Lung microvascular endothelial cell (primary cell): ENCODE measurements around the gene ABHD17A. TPM values are rescaled to one million over a fixed set of nuclear protein-coding genes. Genes with fewer than 3 reads are reported as not detected.
A peak's percentile ranks its signal among the peaks of the same experiment; 100 is the strongest.

ENCODE experiments used
- DNase-seq, 2 donors: peaks; one replicate each; pipeline versions ENCODE4 v3.0.0 to v3.0.0-alpha.2; 2010; ENCODE audit warnings: low read depth in 2 of 2
- total RNA-seq: library from RNA; depleted of rRNA; stranded (reverse); fragments of >200 nt; gene quantifications from 2 replicates; pipeline ENCODE4 v1.2.1, GENCODE V29; 2014

Gene ABHD17A
- 82.4 and 102 TPM in 2 replicates for total RNA-seq

DNA sequence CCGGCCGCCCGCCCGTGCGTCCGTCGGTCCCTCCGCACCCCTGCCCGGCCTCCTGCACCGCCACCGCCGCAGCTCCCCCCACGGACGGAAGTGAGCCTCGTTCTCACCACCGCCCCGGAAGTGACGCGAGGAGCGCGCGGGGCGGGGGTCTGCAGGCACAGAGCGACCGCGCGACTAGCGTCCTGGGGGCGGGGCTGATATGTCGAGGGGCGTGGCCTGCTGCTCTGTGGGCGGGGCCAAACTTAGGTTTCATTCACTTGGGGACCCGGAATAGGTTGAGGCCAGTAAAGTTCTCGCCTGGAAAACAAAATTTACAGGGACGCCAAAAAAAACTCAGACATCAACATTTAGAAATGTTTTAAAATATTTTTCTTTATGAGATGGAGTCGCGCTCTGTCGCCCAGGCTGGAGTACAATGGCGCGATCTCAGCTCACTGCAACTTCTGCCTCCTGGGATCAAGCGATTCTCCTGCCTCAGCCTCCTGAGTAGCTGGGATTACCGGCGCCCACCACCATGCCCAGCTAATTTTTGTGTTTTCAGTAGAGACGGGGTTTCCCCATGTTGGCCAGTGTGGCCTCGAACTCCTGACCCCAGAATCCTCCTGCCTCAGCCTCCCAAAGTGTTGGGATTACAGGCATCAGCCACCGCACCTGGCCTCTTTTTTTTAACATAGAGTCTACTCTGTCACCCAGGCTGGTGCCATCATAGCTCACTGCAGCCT lies at the start of gene ABHD17A:
TSS of gene ABHD17A (minus strand) at position 99 of the 722 bp plus-strand sequence. CDS start 3,930 bp downstream, outside the sequence.
- peak; percentile 94 to 96 for DNase-seq

DNA sequence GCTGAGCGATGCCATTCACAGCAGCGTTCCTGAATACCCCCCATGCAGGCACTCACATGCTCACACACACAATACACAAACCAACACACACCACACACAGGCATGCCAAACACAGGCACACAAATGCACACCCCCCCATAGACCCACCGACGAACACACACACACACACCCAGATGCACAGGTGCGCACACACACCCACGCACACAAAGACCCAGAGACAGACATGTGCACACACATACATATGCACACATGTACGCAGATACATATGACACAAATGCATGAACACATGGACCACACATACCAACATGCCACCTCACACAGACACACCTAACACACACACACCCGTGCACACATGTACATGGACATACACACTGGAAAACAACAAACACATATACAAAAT lies 48.6 kb upstream of the ABHD17A start:
- no peak for DNase-seq

DNA sequence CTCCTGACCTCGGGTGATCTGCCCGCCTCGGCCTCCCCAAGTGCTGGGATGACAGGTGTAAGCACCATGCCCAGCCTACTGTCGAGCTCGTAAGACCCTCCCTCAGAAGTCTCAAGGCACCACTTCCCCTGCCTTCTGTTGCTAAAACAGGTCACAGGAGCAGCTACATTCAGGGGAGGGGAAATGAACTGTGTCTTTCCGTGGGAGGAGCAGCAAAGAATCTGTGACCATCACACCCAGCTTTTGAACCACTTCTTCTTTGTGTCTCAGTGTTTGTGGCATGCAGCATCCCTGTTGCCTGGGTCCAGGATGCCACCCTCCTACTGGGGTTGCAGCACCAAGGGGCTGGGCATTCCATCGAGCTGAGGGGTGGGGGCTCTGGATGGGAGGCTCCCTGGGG lies 47.9 kb upstream of the ABHD17A start:
- no peak for DNase-seq

DNA sequence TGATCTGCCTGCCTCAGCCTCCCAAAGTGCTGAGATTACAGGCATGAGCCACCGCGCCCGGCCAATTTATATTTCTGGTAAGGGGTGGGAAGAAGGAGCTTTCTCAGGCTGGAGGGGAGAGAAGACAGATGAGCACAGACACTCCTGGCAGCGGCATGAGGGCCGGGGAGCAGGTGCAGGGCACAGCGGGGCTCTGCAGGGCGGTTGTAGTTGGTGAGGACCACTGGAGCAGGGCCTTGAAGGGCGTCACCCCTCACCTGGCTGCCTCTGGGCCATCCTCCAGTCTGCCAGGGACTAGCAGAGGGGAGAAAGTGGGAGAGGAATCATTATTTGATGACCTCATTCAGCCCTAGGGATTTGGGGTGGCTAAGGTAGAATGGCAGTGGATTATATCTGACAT lies 47.1 kb upstream of the ABHD17A start:
- no peak for DNase-seq

DNA sequence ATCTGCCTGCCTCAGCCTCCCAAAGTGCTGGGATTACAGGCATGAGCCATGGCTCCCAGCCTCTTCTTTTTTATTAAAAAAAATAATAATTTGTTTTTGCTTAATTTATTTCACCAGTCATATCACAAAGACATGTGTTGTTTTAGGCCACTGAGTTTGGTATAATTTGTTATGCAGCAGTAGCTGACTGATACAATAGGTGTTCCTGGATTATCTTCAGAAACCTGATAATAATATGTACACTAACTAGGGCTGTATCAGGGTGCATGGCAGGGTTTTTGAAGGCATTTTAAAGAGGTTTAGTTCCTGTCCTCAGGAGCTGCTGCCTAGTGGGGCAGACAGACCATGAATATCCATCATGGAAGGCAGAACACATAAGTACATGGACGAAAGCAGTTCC lies 46.1 kb upstream of the ABHD17A start:
- DNase-seq: no peak

DNA sequence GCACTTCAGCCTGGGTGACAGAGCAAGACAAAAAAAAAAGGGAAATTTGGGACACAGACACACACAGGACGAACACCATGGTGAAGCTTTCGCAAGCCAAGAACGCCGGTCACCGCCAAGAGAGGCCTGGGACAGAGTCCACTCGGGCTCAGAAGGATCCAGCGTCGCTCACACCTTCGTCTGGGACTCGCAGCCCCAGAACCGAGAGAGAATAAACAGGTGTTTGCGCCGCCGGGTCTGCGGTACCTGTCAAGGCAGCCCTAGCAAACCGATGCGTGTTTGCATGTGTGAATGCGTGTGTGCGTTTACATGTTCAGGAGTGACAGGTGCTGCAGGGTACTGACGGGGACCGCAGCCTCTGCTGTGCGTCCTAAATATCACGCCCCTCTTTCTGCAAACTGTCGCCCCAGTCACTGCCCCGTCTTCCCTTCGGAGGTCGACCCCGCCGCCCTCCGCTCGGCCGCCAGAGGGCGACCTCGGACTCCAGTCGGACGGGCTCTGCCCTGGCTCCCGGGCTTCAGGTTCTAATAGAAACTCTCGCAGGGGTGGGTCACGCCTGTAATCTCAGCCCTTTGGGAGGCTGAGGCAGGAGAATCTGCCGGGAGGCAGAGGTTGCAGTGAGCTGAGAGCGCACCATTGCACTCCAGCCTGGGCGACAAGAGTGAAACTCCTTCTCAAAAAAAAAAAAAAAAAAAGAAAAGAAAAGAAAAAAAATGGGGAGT lies 43.9 kb upstream of the ABHD17A start:
- DNase-seq: peak; percentile 75 to 79

GRCh38 chr19:1925544-1925943 lies 40.2 kb upstream of the ABHD17A start:
- no peak for DNase-seq

DNA sequence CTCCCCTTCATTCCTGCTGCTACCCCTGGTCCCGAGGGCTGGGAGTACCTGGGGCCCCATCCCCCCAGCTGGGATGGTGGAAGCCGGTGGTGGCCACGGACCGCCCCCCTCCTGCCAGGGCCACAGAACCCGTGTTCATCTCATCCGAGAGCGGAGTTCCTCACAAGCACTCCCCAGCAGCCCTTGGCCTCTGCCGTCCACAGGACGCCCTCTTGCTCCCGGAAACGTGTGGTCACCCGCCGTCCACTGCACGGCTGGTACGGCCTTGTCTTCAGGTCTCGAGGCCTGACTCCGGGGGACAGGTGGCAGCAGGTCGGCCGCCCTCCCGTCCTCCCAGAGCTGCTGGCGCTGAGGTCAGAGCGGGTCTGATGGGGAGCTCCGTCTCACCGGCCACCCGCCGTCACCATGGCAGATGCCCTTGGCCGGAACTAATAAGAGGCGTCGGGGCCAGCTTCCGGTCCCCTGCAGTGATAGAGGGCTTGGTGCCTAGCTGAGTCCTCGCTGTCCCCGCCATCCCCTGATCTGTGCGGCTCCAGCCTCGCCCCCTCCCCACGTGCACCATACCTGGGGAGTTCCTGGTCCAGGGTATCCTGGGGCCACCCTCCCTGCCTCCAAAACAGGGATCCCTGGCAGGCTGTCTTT lies 39.1 kb upstream of the ABHD17A start:
- no peak for DNase-seq

DNA sequence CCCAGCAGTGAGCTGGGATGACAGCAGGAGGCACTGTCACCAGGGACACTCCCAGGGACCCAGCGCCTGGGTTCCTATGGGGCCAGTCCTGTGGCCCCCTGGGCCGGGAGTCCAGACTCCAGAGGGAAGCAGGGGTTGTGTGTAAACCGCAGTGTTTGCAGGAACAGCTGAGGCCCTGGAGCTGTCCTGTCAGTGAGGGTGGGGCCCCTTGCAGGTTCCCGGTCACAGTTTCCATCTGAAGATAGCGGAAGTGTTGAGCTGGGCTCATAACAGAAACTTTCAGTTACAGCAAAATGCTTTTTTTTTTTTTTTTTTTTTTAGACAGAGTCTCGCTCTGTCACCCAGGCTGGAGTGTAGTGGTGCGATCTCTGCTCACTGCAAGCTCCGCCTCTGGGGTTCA lies 38.0 kb upstream of the ABHD17A start:
- DNase-seq: no peak

GRCh38 chr19:1922803-1923202 lies 37.5 kb upstream of the ABHD17A start:
- DNase-seq: no peak

- no peak for DNase-seq
These were observed 36.5 kb upstream of the ABHD17A start for GRCh38 chr19:1921825-1922224.

DNA sequence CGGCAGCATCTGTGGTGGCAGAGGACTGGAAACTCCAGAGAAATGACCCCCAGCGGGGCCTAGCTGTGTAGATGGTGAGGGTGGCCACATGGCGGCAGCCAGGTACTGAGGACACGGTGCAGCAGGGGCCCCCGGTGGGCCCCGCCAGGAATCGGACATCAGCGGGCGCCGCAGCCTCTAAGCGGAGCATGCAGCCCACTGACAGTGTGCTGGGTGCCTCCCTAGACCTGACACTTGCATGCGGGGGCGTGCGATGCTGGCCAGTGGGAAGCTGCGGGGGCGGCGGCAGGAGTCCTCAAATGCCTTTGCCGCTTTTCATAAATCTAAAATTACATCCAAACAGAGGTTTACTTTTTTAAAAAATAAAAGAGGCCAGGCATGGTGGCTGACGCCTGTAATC lies 36.0 kb upstream of the ABHD17A start:
- no peak for DNase-seq

DNA sequence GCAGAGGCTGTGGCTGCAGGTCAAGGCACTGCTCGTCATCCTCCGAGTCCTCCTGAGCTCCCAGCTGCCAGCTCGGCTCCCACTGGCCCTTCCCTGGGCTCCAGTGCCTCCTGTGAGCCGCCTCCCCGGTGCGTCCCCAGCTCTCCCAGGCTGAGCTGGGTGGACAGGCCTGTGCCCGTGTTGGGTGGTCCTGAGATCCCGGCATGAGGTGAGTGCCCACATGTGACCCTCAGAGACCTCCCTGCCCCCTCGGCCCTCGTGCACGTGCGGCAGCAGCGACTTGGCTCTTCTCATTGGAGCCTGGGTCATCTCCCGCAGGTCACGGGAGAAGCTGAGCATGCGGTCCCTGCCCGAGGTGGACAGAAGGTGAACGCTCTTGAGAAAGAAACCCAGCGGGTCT lies 35.3 kb upstream of the ABHD17A start:
- no peak for DNase-seq

DNA sequence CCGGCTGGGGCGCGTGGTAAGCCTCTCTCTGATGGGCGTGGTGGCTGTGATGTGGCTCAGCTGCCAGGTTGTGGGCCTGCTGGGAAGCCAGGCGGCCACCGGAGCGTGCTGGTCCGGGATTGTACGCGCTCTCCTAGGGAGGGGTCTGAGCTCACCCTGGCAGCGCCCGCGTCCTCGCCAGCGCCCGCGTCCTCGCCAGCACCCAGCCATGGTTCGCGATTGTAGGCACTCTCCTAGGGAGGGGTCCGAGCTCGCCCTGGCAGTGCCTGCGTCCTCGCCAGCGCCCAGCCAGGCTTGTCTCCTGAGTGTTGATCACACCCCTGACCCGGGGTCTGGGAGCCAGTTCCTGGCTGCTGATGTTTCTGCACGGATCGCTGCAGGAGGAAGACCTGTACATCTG lies 33.7 kb upstream of the ABHD17A start:
- no peak for DNase-seq

DNA sequence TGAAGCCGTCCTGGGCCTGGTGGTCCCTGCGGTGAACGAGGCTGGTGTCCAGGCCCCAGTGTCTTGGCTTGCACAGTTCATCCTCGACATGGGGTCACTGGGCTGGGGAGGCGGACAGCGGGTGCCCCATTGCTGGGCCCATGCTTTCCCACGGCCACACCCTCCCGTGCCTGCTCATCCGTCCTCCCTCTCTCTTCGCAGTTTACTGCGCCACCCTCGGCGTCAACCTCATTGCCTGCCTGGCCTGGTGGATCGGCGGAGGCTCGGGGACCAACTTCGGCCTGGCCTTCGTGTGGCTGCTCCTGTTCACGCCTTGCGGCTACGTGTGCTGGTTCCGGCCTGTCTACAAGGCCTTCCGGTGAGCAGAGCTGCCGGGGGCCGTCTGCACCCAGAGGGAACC lies 32.6 kb upstream of the ABHD17A start:
- DNase-seq: no peak

DNA sequence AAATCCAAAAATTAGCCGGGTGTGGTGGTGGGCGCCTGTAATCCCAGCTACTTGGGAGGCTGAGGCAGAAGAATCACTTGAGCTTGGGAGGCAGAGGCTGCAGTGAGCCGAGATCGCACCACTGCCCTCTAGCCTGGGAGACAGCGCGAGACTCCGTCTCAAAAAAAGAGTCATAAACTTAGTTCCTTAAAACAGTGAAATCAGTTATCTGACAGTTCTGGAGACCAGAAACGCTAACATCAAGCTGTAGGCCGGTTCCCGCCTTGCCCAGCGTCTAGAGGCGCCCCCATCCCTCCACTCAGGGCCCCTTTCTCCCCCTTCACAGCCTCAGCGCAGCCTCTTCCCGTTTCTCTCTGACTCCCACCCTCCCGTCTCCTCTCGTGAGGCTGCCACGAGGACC lies 31.9 kb upstream of the ABHD17A start:
- no peak for DNase-seq

- no peak for DNase-seq
These were observed 29.6 kb upstream of the ABHD17A start for GRCh38 chr19:1914826-1915341.

GRCh38 chr19:1913781-1914577 lies 28.7 kb upstream of the ABHD17A start:
- no peak for DNase-seq

- DNase-seq: no peak
These were observed 27.6 kb upstream of the ABHD17A start for GRCh38 chr19:1912760-1913505.

- DNase-seq: no peak
These were observed 26.7 kb upstream of the ABHD17A start for GRCh38 chr19:1911995-1912394.

DNA sequence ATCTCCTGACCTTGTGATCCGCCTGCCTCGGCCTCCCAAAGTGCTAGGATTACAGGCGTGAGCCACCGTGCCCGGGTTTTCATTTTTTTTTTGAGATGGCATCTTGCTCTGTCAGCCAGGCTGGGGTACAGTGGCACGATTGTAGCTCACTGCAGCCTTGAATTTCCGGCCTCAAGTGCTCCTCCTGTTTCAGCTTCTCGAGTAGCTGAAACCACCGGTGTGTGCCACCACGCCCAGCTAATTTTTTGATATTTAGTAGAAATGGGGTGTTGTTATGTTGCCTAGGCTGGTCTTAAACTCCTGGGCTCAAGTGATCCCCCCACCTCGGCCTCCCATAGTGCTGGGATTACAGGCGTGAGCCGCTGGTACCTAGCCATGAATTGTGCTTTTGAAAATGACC lies 25.8 kb upstream of the ABHD17A start:
- DNase-seq: no peak
